Measurements from ENCODE around the gene ATXN7L1. TPM values are rescaled to one million over a fixed set of nuclear protein-coding genes. Genes with fewer than 3 reads are reported as not detected.

Gene ATXN7L1
- total RNA-seq, 1 experiment from 2014 or later, result 24.3 TPM

GRCh38 chr7:105776986-105777910, 99.2 kb downstream of the ATXN7L1 start:
- H3K4me2 ChIP-seq (ENCODE audit: insufficient read depth, insufficient read length, low read length), result no peak overlapping the region
- Mint-ChIP-seq H3K4me1 (peaks cover 56 to 59% of the 10 kb centered on the region in 2 experiments), H3K27me3 (ENCODE audit: low read depth) (peaks cover 8% of the 10 kb centered on the region), H3K9me3 (no peaks in the 10 kb centered on the region; a peak in 1 of 5 replicates), H3K36me3 (ENCODE audit: insufficient read depth in 1 of 3, low read depth in 3 of 3) (no peaks in the 10 kb centered on the region; a peak in 1 of 7 replicates), H3K27ac (peak overlapping the region in 1 of 3 experiments; percentile 0; a peak in 2 of 7 replicates), H3K4me3 (no peak overlapping the region)
- H4K20me1 ChIP-seq (ENCODE audit: control insufficient read depth, insufficient read depth, insufficient read length), result no peaks in the 10 kb centered on the region
- H3K4me1 ChIP-seq (ENCODE audit: insufficient read depth, low read length), result peaks cover 23% of the 10 kb centered on the region
- no peak overlapping the region for H4K5ac ChIP-seq (ENCODE audit: insufficient read length, low read depth, low read length)
- WGBS (ENCODE audit: extremely low coverage, insufficient read length, low lambda C conversion rate), result no CpG with 5 or more reads among the region's 11 CpGs
- no peaks in the 10 kb centered on the region for H3K79me1 ChIP-seq (ENCODE audit: insufficient read depth, low read depth, low read length, poor library complexity, severe bottlenecking)
- no peaks in the 10 kb centered on the region for H3K79me2 ChIP-seq (ENCODE audit: insufficient read depth, low read length)
- H2BK5ac ChIP-seq (ENCODE audit: insufficient read length, low read length), result no peak overlapping the region
- no peak overlapping the region for H2AFZ ChIP-seq (ENCODE audit: low read length)
- no peaks in the 10 kb centered on the region for H3K23me2 ChIP-seq (ENCODE audit: insufficient read length, low read depth, low read length, poor library complexity, severe bottlenecking)
- no peak overlapping the region for H2BK120ac ChIP-seq (ENCODE audit: low read depth, low read length, poor library complexity, severe bottlenecking)
- no peak overlapping the region for H3T11ph ChIP-seq (ENCODE audit: low read length)
- no peaks in the 10 kb centered on the region for H3K9me3 ChIP-seq (ENCODE audit: control insufficient read depth, low read depth, low read length)
- no peak for TF ChIP-seq CTCF (conservative IDR thresholded peaks at IDR 0.05)
- no peak overlapping the region for H2AK5ac ChIP-seq (ENCODE audit: insufficient read length, low read length)
- no peak overlapping the region for H2BK15ac ChIP-seq (ENCODE audit: low read depth, low read length)
- no peak overlapping the region for H4K91ac ChIP-seq (ENCODE audit: insufficient read length, low read depth, low read length)
- no peak overlapping the region for H3K14ac ChIP-seq (ENCODE audit: insufficient read depth, low read length)
- H2BK12ac ChIP-seq (ENCODE audit: insufficient read length, low read depth, low read length), result peak overlapping the region; percentile 84
- H3K27me3 ChIP-seq (ENCODE audit: insufficient read depth, low read length), result no peaks in the 10 kb centered on the region
- H3K18ac ChIP-seq (ENCODE audit: insufficient read length, low read depth, low read length), result peak overlapping the region; percentile 28
- no peak overlapping the region for H3K23ac ChIP-seq (ENCODE audit: insufficient read length, low read depth, low read length)
- no peak for DNase-seq
- no peak overlapping the region for H2BK20ac ChIP-seq (ENCODE audit: low read depth, low read length, poor library complexity, severe bottlenecking)
- H4K8ac ChIP-seq (replicated peaks; ENCODE audit: insufficient read length, low read depth, low read length), result no peak overlapping the region
- no peak overlapping the region for H3K9ac ChIP-seq (ENCODE audit: extremely low read depth, insufficient read length, low read length)
- H3K4ac ChIP-seq (ENCODE audit: low read depth, low read length), result no peak overlapping the region
- no peak overlapping the region for H3K56ac ChIP-seq (ENCODE audit: insufficient read length, low read depth, low read length)
- no peak overlapping the region for H3K27ac ChIP-seq (ENCODE audit: insufficient read length, low read depth, low read length)
